Measurements from ENCODE around the gene TBCD.
A peak's percentile ranks its signal among the peaks of the same experiment; 100 is the strongest.
"Not testable (repeated sequence)": the region's sequence is repeated elsewhere in the genome, so short reads cannot be mapped to it uniquely, and the experiment has no call there.

Gene TBCD

DNA sequence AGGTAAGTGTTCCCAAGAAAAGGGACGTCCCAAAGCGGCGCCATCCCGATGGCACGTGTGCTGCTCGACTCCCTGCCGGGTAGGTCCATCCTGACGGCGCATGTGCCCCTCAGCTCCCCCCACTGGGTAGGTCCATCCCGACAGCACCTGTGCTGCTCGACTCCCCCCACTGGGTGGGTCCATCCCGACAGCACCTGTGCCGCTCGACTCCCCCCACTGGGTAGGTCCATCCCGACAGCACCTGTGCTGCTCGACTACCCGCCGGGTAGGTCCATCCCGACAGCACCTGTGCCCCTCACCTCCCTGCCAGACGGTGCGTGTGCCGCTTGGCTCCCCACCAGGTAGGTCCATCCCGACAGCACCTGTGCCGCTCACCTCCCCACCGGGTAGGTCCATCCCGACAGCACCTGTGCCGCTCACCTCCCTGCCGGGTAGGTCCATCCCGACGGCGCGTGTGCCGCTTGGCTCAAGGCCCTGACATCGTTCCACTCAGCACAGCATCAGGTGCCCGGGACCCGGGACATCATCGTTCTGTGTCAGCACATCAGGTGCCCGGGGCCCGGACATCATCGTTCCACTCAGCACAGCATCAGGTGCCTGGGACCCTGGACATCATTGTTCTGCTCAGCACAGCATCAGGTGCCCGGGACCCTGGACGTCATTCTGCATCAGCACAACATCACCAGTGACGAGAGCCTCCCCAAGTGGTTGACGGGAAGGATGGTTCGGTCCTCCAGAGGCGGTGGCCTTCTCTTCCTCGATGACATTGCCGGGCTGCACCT, 22.2 kb upstream of the TBCD start:
- DNase-seq: no peak

DNA sequence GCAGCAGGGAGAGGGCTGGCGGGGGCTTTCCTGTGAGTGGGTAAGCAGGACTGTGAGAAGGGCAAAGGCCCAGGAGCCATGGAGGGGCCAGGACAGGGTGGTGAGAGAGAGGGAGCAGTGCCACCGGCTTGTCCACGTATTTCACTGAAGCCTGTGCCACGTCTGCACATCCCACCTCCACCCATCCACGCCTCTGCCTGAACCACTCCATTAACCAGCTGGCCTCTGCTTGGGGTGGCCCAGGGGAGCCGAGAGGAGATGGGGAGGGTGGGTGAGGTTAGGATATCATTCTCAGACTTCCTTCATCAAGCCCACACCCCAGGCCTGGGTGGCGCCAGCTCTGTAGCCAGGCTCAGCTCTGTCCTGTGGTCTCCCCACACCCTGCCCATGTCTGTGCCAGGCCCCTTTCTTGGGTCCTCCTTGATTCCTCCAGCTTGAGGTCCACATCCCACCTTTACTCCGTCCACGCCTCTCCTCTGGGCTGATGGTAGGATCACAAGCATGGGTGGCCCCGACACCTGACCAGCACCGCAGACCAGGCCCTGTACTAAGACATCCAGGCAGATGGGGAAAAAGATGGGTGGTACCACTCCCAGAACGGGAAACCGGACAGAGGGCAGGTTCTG, 19.6 kb upstream of the TBCD start:
- DNase-seq: no peak

- peak; percentile 42 for DNase-seq
Measured at GRCh38 chr17:82734987-82735866, 16.6 kb upstream of the TBCD start, which contains the start of gene FN3K. TSS of gene FN3K (plus strand) at chr17:82735615. CDS start at chr17:82735637, 22 bp downstream.

GRCh38 chr17:82736511-82737185, 15.2 kb upstream of the TBCD start:
- DNase-seq: no peak

DNA sequence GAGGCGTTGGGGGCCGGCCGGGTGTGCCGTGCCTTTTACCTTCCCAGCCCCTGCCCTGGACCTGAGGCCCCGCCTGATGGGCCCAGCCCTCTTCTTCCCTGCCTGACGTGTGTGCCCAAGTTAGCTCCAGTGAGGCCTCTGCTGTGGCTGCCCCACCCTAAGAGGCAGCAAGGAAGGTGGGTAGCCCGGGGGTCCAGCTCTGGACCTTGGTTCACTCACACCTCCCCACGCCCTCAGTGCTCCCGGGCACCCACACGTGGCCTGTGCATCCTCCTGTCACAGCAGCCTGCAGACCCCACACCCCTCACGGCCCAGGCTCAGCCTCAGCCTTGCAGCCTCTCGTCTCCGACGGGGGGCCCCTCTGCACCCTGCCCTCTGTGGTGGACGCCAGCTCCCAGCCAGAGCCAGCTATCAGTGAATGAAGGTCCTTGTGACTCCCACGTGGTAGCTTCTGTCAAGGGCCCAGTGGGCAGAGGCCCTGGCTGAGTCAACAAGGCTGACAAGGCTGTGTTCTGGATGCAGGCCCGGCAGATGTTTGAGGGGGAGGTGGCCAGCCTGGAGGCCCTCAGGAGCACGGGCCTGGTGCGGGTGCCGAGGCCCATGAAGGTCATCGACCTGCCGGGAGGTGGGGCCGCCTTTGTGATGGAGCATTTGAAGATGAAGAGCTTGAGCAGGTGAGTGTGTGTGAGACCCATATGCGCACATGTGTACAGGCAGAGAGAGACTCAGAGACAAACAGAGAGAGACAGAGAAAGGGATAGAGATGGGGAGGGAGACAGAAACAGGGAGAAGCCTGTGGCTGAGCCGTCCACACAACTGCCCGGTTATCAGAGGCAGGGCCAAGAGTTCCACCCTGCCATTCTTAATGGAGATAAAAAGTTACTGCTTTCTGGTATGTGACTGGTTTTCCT, 13.6 kb upstream of the TBCD start:
- DNase-seq: no peak

- DNase-seq: no peak
Measured at GRCh38 chr17:82740906-82741759, 10.7 kb upstream of the TBCD start.

DNA sequence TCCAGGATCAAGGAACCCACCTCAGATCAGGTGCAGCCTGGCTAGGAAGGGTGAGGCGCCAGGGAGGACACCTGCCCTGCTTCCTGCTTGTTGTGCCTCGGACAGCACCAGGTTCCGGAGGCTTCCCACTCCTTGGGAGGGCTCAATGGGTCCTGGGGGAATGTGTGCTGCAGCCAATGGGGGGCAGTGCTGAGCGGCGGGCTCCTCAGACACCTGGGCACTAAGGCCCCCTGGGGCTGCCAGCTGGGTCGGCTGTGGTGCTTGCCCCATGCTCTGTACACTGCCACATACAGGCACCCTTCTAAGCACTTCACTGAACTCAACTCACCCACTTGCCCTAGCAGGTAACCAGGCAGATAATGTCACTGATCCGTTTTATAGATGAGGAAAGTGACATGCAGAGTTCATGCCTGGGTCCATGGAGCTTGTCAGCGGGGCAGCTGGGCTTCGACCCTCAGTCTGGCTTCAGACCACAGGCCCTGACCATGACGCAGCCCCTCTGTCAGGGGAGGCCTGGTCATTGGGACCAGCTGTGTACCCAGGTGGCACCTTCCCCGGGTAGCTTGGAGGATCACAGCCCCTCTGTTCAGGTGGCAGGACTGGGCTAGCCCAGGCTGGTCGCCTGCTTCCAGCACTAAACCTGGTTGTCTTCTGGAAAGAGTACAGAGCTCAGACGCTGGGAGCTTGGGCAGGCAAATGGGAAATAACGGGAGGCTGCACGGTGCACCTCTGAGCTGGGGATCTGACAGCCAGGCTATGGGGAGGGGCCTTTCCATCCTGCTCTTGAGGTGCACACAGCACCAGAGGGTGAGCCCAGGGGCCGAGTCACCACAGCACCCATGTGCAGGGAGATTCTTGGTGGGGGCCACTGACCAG, 8.3 kb upstream of the TBCD start:
- DNase-seq: no peak

DNA sequence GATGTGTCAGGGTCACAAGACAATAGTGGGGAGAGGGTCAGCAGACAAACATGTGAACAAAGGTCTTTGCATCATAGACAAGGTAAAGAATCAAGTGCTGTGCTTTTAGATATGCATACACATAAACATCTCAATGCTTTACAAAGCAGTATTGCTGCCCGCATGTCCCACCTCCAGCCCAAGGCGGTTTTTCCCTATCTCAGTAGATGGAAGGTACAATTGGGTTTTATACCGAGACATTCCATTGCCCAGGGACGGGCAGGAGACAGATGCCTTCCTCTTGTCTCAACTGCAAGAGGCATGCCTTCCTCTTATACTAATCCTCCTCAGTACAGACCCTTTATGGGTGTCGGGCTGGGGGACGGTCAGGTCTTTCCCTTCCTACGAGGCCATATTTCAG, 7.1 kb upstream of the TBCD start:
- not testable (repeated sequence) for DNase-seq

DNA sequence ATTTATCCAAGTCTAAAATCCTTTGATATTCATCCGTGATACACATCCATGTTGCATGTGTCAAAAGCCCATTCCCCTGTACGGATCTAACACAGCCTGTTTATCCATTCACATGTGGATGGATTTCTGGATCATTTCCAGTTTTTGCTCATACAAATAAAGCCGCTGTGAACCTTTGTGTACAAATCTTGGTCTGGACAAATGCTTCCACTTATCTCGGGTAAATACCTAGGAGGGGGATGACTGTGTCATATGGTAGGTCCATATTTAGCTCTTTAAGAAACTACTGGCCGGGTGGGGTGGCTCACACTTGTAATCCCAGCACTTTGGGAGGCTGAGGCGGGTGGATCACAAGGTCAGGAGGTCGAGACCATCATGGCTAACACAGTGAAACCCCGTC, 6.3 kb upstream of the TBCD start:
- no peak for DNase-seq

GRCh38 chr17:82748756-82749155, 3.1 kb upstream of the TBCD start:
- no peak for DNase-seq

DNA sequence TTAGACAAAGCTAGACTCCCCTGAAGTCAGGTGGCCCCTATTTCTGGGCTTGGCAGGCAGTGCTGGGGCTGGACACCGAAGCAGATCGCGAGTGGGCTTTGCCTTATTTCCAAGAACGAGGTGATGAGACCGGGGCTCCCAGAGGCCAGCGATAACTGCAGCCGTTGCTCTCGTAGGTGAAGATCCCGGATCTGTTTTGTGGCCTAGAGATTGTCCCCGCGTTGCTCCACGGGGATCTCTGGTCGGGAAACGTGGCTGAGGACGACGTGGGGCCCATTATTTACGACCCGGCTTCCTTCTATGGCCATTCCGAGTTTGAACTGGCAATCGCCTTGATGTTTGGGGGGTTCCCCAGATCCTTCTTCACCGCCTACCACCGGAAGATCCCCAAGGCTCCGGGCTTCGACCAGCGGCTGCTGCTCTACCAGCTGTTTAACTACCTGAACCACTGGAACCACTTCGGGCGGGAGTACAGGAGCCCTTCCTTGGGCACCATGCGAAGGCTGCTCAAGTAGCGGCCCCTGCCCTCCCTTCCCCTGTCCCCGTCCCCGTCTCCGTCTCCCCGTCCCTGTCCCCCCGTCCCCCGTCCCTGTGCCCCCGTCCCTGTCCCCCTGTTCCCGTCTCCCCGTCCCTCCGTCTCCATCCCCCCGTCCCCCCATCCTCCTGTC, 1.5 kb upstream of the TBCD start:
- DNase-seq: no peak

DNA sequence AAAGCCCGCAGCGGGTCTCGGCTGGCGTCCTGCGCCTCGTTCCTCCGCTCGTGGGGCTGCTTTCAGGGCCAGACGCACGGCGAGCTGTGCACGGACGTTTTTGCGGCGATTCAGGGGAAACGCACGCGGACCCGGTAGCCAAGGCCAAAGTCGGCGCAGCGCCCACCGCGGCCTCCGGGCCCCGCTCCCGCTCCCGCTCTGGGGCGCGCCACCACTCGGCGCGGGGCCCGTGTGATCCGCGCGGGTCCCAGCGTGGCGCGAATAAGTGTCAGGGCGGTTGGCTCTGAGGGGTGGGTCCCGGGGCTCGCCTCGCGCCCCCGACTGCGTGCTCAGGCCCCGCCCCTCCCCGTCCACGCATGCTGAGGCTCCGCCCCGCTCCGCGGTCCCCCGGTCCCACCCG, 694 bp upstream of the TBCD start:
- DNase-seq: no peak

GRCh38 chr17:82752371-82753200, 721 bp downstream of the TBCD start:
- no peak for DNase-seq

DNA sequence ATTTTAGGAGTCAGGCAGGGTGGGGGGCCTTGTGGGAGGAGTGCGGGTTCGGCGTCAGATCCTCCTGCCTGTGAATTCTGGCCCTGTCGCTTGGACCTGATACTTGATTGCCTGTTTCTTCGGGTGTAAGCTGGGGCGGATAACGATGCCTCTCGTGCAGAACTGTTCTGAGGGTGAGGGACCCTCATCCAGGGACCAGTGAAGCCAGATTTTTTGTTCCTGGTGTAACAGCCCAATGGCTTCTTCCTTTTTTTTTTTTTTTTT, 1.3 kb downstream of the TBCD start:
- DNase-seq: no peak

- no peak for DNase-seq
Measured at GRCh38 chr17:82754297-82755208, 2.7 kb downstream of the TBCD start.

GRCh38 chr17:82756166-82756565, 4.3 kb downstream of the TBCD start:
- no peak for DNase-seq

- no peak for DNase-seq
Measured at GRCh38 chr17:82765371-82765770, 13.5 kb downstream of the TBCD start.
